IPS-11a (cell line): ENCODE results near the gene IQGAP1.
"Not testable (repeated sequence)": the region's sequence is repeated elsewhere in the genome, so short reads cannot be mapped to it uniquely, and the experiment has no call there.

ENCODE experiments used
- H3K4me3 ChIP-seq: one replicate; pipeline ENCODE4 v1.5.1; 2013; ENCODE audit warnings: low read depth, low read length, control low read depth

IQGAP1 gene

DNA sequence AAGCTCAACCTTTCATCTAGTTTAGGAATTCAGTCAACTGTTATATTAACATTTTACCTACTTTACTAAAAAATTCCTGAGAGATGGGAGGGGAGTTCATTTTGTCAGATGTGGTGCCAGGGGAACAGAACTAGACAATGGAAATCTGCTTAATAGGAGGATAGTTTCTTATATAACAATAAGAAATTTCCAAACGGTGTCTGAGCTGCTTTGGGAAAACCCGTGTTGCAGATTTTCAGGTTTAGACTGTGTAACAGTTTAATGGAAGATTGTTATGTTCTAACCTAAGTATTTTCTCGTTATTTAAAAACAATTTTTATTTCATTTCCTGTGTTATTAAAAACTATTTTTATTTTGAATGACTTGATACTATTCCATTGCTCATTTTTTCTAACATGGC is 19.3 kb downstream of the IQGAP1 start:
- no peak overlapping the region for H3K4me3 ChIP-seq

GRCh38 chr15:90407871-90408317 is 19.9 kb downstream of the IQGAP1 start:
- no peak overlapping the region for H3K4me3 ChIP-seq

DNA sequence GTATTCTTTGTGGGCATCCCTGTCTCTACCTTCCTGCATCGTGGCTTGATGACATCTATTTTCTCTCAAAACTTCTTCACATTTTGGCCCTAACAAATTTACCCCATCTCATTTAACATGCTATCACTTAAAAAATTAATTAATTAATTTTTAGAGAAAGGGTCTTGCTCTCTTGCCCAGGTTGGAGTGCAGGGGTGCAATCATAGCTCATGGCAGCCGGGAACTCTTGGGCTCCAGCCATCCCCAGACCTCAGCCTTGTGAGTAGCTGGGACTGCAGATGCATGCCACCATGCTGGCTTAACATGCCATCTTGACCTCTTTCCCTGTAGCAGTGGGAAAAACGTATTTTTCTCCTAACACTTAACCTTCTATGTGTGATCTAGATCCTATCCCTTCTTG is 20.6 kb downstream of the IQGAP1 start:
- no peak overlapping the region for H3K4me3 ChIP-seq

DNA sequence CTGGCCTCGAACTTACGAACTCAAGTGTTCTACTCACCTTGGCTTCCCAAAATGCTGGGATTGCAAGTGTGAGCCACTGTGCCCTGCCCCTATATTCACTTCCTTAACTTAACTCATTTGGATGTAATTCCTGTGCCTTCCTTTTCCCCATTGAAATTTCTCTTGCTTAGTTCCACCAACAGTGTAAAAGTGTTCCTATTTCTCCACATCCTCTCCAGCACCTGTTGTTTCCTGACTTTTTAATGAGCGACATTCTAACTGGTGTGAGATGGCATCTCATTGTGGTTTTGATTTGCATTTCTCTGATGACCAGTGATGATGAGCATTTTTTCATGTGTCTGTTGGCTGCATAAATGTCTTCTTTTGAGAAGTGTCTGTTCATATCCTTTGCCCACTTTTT is 21.5 kb downstream of the IQGAP1 start:
- H3K4me3 ChIP-seq: not testable (repeated sequence)

GRCh38 chr15:90410316-90410715 is 22.3 kb downstream of the IQGAP1 start:
- not testable (repeated sequence) for H3K4me3 ChIP-seq

- H3K4me3 ChIP-seq: no peak overlapping the region
Observed at GRCh38 chr15:90411176-90411575, 23.1 kb downstream of the IQGAP1 start.

GRCh38 chr15:90412356-90413194 is 24.5 kb downstream of the IQGAP1 start:
- H3K4me3 ChIP-seq: no peak overlapping the region

DNA sequence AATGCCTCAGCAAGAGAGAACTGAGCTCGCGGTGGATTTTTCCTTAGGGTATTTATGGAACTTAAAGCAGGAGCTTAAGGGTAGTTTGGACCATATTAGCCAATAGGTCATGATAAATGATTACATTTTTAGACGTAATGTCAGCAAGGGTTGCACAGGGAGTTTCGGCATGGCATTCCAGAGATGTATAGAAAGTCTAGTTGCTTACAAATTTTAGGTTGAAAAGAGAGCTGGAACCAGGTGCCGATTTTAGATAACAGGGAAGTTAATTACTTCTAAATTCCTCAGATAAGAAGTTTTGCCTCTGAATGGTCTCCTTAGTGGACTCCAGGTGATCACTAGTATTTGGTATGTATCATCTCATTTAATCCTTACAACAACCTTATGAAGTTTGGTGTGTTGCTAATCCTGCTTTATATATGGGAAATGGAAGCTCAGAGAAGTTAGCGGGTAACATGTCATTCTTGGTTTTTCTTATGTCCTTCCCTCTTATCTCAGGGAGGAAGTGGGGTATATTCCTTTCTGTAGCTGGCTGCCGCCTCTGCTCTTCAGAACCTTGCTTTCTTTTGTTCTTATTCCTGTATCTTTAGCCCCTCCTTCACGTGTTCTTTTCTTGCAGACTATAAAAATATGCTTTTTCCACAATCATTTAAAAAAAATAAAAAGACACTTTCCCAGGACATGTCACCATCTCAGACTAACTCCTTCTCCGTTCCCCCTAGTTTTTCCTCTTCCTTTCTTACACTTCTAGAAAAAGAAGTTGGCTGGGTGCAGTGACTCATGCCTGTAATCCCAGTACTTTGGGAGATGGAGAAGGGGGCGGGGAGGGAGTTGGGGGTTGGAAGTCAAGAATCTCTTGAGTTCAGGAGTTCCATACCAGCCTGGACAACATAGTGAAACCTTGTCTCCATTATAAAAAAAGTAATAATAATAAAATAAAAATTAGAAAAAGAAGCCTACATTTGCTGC is 25.7 kb downstream of the IQGAP1 start:
- H3K4me3 ChIP-seq: no peak overlapping the region

GRCh38 chr15:90414408-90415028 is 26.5 kb downstream of the IQGAP1 start:
- H3K4me3 ChIP-seq: no peak overlapping the region

DNA sequence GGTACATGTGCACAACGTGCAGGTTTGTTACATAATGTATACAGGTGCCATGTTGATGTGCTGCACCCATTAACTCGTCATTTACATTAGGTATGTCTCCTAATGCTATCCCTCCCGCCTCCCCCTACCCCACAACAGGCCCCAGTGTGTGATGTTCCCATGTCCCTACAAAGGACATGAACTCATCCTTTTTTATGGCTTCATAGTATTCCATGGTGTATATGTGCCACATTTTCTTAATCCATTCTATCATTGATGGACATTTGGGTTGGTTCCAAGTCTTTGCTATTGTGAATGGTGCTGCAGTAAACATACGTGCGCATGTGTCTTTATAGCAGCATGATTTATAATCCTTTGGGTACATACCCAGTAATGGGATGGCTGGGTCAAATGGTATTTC is 28.0 kb downstream of the IQGAP1 start:
- H3K4me3 ChIP-seq: not testable (repeated sequence)

DNA sequence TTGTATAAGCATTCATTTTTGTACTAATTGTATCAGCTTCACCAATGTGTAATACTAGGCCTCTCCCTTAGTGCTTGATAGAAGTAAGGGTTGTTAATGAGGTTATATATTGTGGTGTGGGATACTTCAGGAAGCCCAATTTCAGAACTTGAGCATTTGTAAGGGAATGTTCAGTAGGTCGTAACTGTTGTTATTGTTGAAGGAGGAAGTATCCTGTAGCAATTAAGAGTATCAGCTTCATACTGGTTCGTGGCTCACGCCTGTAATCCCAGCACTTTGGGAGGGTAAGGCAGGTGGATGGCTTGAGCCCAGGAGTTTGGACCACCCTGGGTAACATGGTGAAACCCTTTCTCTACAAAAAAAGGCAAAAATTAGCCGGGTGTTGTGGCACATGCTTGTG is 30.6 kb downstream of the IQGAP1 start:
- H3K4me3 ChIP-seq: no peak overlapping the region

GRCh38 chr15:90419206-90419605 is 31.2 kb downstream of the IQGAP1 start:
- H3K4me3 ChIP-seq: no peak overlapping the region

GRCh38 chr15:90419738-90420406 is 31.8 kb downstream of the IQGAP1 start:
- H3K4me3 ChIP-seq: no peak overlapping the region

DNA sequence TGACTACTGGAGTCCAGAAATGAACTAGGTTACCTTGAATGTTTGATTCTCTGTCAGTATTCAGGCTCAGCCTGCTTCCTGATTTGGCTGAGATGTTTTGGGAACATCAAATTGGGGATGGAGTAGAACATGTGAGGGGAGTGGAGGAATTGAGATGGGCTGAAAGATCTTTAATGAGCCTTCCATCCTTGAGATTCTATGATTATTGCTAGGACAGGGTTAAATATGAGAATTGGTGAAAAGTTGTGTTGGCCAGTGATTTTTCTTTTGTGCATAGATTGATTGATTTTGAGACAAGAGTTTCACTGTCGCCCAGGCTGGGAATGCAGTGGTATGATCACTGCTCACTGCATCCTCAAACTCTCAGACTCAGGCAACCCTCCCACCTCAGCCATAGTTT is 32.4 kb downstream of the IQGAP1 start:
- no peak overlapping the region for H3K4me3 ChIP-seq

- H3K4me3 ChIP-seq: no peak overlapping the region
Observed at GRCh38 chr15:90421527-90421926, 33.5 kb downstream of the IQGAP1 start.

DNA sequence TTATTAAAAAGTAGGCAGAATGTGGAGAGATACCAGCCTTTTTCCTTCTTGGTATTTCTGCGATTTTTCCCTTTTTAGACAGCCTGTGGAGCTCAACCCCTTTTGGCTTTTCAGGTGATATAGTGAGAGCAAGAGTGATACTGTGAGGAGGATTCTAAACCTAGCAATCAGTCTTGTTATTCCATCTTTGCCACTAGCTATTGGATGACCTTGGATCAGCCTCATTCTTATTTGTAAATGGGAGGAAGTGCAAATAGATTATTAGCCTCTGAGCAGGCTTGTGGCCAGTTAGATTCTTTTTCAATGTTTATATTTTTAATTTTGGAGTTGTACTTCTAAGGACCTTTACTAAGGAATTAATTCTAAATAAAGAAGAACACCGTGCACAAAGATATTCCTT is 34.0 kb downstream of the IQGAP1 start:
- no peak overlapping the region for H3K4me3 ChIP-seq

- no peak overlapping the region for H3K4me3 ChIP-seq
Observed at GRCh38 chr15:90422936-90423335, 34.9 kb downstream of the IQGAP1 start.

DNA sequence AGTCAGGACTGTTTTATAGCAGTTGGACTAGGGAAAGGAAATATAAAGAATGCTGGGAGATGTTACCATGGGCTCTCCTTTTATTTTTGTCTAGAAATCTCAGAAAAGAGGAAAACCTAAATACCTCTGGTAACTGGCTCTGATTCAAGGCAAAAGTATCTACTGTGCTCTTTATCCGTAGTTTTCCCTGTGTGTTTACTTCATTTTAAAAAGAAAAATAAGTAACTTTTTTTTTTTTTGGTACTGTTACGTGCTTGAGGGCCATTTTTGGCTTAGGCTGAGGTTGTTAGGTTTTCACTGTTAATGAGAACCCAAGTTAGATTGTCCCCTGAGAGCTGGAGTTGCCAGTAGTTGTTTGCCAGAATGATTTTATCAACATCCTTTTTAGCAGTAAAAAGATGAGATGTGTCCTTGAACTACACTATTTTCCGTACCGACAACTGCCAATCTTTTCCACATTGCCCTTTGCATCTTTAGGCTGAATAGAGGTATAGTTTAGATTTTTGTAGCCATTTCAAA is 35.8 kb downstream of the IQGAP1 start:
- no peak overlapping the region for H3K4me3 ChIP-seq

DNA sequence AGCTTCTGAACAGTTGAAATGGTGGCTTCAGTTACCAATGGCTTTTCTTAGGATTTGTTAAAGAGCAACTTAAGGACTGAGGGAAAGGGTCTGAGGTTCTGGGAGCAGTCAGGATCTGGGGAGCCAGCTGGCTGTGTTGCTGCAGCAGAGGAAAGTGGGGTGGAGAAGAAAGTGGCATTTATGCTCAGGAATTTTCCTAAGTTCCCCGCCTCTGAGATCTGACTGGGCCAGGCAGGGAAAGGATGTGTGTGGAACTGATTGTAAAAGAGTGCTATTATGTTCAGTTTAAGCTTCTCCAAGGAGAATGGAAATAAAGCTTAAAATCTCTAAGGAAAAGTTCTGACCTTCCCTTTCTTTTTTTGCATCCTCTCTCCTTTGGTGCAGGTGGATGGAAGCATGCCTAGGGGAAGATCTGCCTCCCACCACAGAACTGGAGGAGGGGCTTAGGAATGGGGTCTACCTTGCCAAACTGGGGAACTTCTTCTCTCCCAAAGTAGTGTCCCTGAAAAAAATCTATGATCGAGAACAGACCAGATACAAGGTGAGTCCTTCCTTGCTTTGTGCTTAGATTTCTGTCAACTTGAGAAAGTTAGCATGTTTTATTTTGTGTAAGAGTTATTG is 37.8 kb downstream of the IQGAP1 start:
- H3K4me3 ChIP-seq: no peak overlapping the region

DNA sequence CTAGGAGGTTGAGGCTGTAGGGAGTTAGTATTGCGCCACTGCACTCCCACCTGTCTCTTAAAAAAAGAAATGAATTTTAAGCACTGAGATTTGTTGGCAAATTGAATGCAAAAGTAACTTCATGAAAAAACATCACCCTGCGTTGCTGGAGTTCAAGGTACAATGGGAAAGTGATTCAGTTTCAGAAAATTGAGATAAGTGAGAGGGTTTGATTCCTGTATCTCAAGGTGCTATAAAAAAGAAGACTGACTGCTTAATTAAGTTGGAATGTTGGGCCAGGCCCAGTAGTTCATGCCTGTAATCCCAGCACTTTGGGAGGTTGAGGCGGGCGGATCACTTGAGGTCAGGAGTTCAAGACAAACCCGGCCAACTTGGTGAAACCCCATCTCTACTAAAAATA is 39.1 kb downstream of the IQGAP1 start:
- no peak overlapping the region for H3K4me3 ChIP-seq
